Activated naive CD4-positive, alpha-beta T cell treated with anti-CD3 and anti-CD28 coated beads, Interleukin-2, amount 50 U/mL, for 72 hours (primary cell): ENCODE data around the gene RBBP4. TPM values are rescaled to one million over a fixed set of nuclear protein-coding genes. Genes with fewer than 3 reads are reported as not detected.

Source experiments
- ATAC-seq, 2 donors: fragments of 150-1000 bp; cut with Tn5 transposase; 2 replicates each; pipeline ENCODE4 v1.10.0; 2021; ENCODE audit warnings: mild to moderate bottlenecking in 2 of 2, moderate library complexity in 2 of 2
- DNase-seq, 2 donors: peaks; one replicate each; pipeline ENCODE4 v3.0.0; 2021 to 2022; ENCODE audit warnings: low spot score in 2 of 2
- H3K27ac Mint-ChIP-seq, 2 donors: one replicate each; pipeline ENCODE4 v1.8.0; 2022; ENCODE audit warnings: mild to moderate bottlenecking in 2 of 2, mixed read lengths in 2 of 2
- H3K36me3 Mint-ChIP-seq, 2 donors: one replicate each; pipeline ENCODE4 v1.8.0; 2022; ENCODE audit warnings: mixed read lengths in 2 of 2
- H3K9me3 Mint-ChIP-seq, 2 donors: one replicate each; pipeline ENCODE4 v1.8.0; 2022; ENCODE audit warnings: mixed read lengths in 2 of 2
- total RNA-seq, 2 donors: library from RNA; stranded (reverse); gene quantifications; one replicate each; pipeline ENCODE4 v1.2.3, GENCODE V29; 2022

The RBBP4 gene
- 100 to 1,000 TPM; 346 to 359 TPM for total RNA-seq

- Mint-ChIP-seq H3K36me3 (peaks cover 41 to 48% of the 10 kb centered on the region in 2 donors), H3K9me3 (no peaks in the 10 kb centered on the region), H3K27ac (peak within 1 kb of the TSS; percentile 98 to 99)
- peak; percentile 99 for DNase-seq
- ATAC-seq: peak; percentile 89 to 91
Observed at GRCh38 chr1:32650752-32651460, at the start of gene RBBP4. RBBP4 (plus strand) TSS chr1:32651208; CDS start chr1:32651307, 99 bp downstream.

GRCh38 chr1:32605711-32606424, 45.1 kb upstream of the RBBP4 start:
- no peaks in the 10 kb centered on the region for H3K36me3 Mint-ChIP-seq
- DNase-seq (no peak), ATAC-seq (no peak)
- no peaks in the 10 kb centered on the region for H3K9me3 Mint-ChIP-seq
- H3K27ac Mint-ChIP-seq: no peak overlapping the region

GRCh38 chr1:32606565-32607371, 44.2 kb upstream of the RBBP4 start:
- no peaks in the 10 kb centered on the region for H3K9me3 Mint-ChIP-seq
- peak overlapping the region in 1 of 2 donors; percentile 14 for H3K27ac Mint-ChIP-seq
- no peaks in the 10 kb centered on the region for H3K36me3 Mint-ChIP-seq
- DNase-seq (no peak), ATAC-seq (no peak)

GRCh38 chr1:32609180-32609579, 41.8 kb upstream of the RBBP4 start:
- no peak for DNase-seq
- Mint-ChIP-seq H3K9me3 (no peaks in the 10 kb centered on the region), H3K36me3 (no peaks in the 10 kb centered on the region), H3K27ac (no peak overlapping the region)
- ATAC-seq: no peak

GRCh38 chr1:32611859-32612188, 39.2 kb upstream of the RBBP4 start:
- no peaks in the 10 kb centered on the region for H3K36me3 Mint-ChIP-seq
- ATAC-seq: no peak
- H3K27ac Mint-ChIP-seq: no peak overlapping the region

GRCh38 chr1:32612189-32612881, 38.7 kb upstream of the RBBP4 start:
- ATAC-seq (peak; percentile 100), DNase-seq (peak; percentile 67 to 85)
- no peaks in the 10 kb centered on the region for H3K9me3 Mint-ChIP-seq
- H3K36me3 Mint-ChIP-seq: no peaks in the 10 kb centered on the region
- H3K27ac Mint-ChIP-seq: peak overlapping the region in 1 of 2 donors; percentile 28

More at GRCh38 chr1:32611859-32612188, 39.2 kb upstream of the RBBP4 start:
- DNase-seq: no peak
- no peaks in the 10 kb centered on the region for H3K9me3 Mint-ChIP-seq

- Mint-ChIP-seq H3K27ac (no peak overlapping the region), H3K36me3 (no peaks in the 10 kb centered on the region)
- ATAC-seq: no peak
Observed at GRCh38 chr1:32613472-32613871, 37.5 kb upstream of the RBBP4 start.

GRCh38 chr1:32618673-32619221, 32.3 kb upstream of the RBBP4 start:
- DNase-seq (no peak), ATAC-seq (no peak)
- H3K27ac Mint-ChIP-seq: no peak overlapping the region
- peaks cover 4 to 19% of the 10 kb centered on the region in 2 donors for H3K36me3 Mint-ChIP-seq
- no peaks in the 10 kb centered on the region for H3K9me3 Mint-ChIP-seq

More at GRCh38 chr1:32613472-32613871, 37.5 kb upstream of the RBBP4 start:
- no peak for DNase-seq
- no peaks in the 10 kb centered on the region for H3K9me3 Mint-ChIP-seq

GRCh38 chr1:32619701-32620485, 31.1 kb upstream of the RBBP4 start:
- ATAC-seq (peak; percentile 30 to 56), DNase-seq (peak in 1 of 2 donors; percentile 19)
- Mint-ChIP-seq H3K36me3 (peaks cover 4 to 26% of the 10 kb centered on the region in 2 donors), H3K27ac (peak overlapping the region in 1 of 2 donors; percentile 55), H3K9me3 (peaks cover 0 to 3% of the 10 kb centered on the region in 2 donors)

GRCh38 chr1:32622205-32622604, 28.8 kb upstream of the RBBP4 start:
- ATAC-seq (no peak), DNase-seq (no peak)
- Mint-ChIP-seq H3K36me3 (peaks cover 4 to 30% of the 10 kb centered on the region in 2 donors), H3K27ac (no peak overlapping the region), H3K9me3 (peaks cover 0 to 3% of the 10 kb centered on the region in 2 donors)

GRCh38 chr1:32622806-32623681, 28.0 kb upstream of the RBBP4 start:
- peak overlapping the region; percentile 37 to 89 for H3K27ac Mint-ChIP-seq
- H3K9me3 Mint-ChIP-seq: peaks cover 0 to 3% of the 10 kb centered on the region in 2 donors
- H3K36me3 Mint-ChIP-seq: peaks cover 4 to 36% of the 10 kb centered on the region in 2 donors
- peak; percentile 88 to 92 for ATAC-seq
- DNase-seq: peak in 1 of 2 donors; percentile 16

- peak; percentile 45 to 76 for ATAC-seq
- peaks cover 0 to 3% of the 10 kb centered on the region in 2 donors for H3K9me3 Mint-ChIP-seq
- peak; percentile 27 to 65 for DNase-seq
- H3K27ac Mint-ChIP-seq: peak overlapping the region; percentile 89 to 90
- peaks cover 4 to 36% of the 10 kb centered on the region in 2 donors for H3K36me3 Mint-ChIP-seq
Observed at GRCh38 chr1:32623775-32624174, 27.2 kb upstream of the RBBP4 start.

GRCh38 chr1:32626176-32626575, 24.8 kb upstream of the RBBP4 start:
- Mint-ChIP-seq H3K36me3 (peaks cover 4 to 30% of the 10 kb centered on the region in 2 donors), H3K9me3 (peaks cover 0 to 3% of the 10 kb centered on the region in 2 donors), H3K27ac (no peak overlapping the region)
- DNase-seq: no peak
- no peak for ATAC-seq

- peaks cover 4 to 21% of the 10 kb centered on the region in 2 donors for H3K36me3 Mint-ChIP-seq
- DNase-seq (no peak), ATAC-seq (no peak)
Observed at GRCh38 chr1:32627596-32628162, 23.3 kb upstream of the RBBP4 start.

More at GRCh38 chr1:32627596-32628162, 23.3 kb upstream of the RBBP4 start:
- Mint-ChIP-seq H3K27ac (peak overlapping the region in 1 of 2 donors; percentile 70), H3K9me3 (peaks cover 0 to 3% of the 10 kb centered on the region in 2 donors)
